GM19468 (cell line): ENCODE measurements around the gene DAB2.

Source experiments
- ATAC-seq: cut with Tn5 transposase; IDR thresholded peaks from one replicate; pipeline ENCODE4 v1.9.1; 2021; ENCODE audit warnings: mild to moderate bottlenecking, moderate library complexity, moderate number of reproducible peaks; ENCODE audit not compliant: unreplicated experiment; ENCODE audit errors: extremely low read depth

Gene DAB2

GRCh38 chr5:39424736-39425637 lies at the start of gene DAB2:
DAB2 (minus strand) TSS chr5:39424980; CDS start chr5:39394320, 30,660 bp downstream.
- ATAC-seq = no peak

- no peak for ATAC-seq
Observed at GRCh38 chr5:39473156-39473775, 48.5 kb upstream of the DAB2 start.

GRCh38 chr5:39471836-39472508 lies 47.2 kb upstream of the DAB2 start:
- ATAC-seq = no peak

- ATAC-seq = no peak
Observed at GRCh38 chr5:39470811-39471210, 46.0 kb upstream of the DAB2 start.

GRCh38 chr5:39469777-39470415 lies 45.1 kb upstream of the DAB2 start:
- no peak for ATAC-seq

GRCh38 chr5:39469176-39469575 lies 44.4 kb upstream of the DAB2 start:
- ATAC-seq = no peak

- no peak for ATAC-seq
Observed at GRCh38 chr5:39466846-39467245, 42.1 kb upstream of the DAB2 start.

GRCh38 chr5:39465843-39466242 lies 41.1 kb upstream of the DAB2 start:
- ATAC-seq = no peak

GRCh38 chr5:39465097-39465496 lies 40.3 kb upstream of the DAB2 start:
- ATAC-seq = no peak

- ATAC-seq = no peak
Observed at GRCh38 chr5:39464088-39464487, 39.3 kb upstream of the DAB2 start.

- ATAC-seq = no peak
Observed at GRCh38 chr5:39462211-39462610, 37.4 kb upstream of the DAB2 start.

- peak; percentile 99 for ATAC-seq
Observed at GRCh38 chr5:39461007-39461682, 36.4 kb upstream of the DAB2 start.

- no peak for ATAC-seq
Observed at GRCh38 chr5:39459907-39460306, 35.1 kb upstream of the DAB2 start.

GRCh38 chr5:39459071-39459470 lies 34.3 kb upstream of the DAB2 start:
- ATAC-seq = no peak

- no peak for ATAC-seq
Observed at GRCh38 chr5:39455645-39456044, 30.9 kb upstream of the DAB2 start.

GRCh38 chr5:39453606-39454005 lies 28.8 kb upstream of the DAB2 start:
- no peak for ATAC-seq

- ATAC-seq = no peak
Observed at GRCh38 chr5:39452846-39453245, 28.1 kb upstream of the DAB2 start.

GRCh38 chr5:39451276-39451941 lies 26.6 kb upstream of the DAB2 start:
- ATAC-seq = no peak

- ATAC-seq = no peak
Observed at GRCh38 chr5:39450487-39450886, 25.7 kb upstream of the DAB2 start.

GRCh38 chr5:39449591-39449990 lies 24.8 kb upstream of the DAB2 start:
- ATAC-seq = no peak
